ENCODE results near the gene PYM1. TPM values are rescaled to one million over a fixed set of nuclear protein-coding genes. Genes with fewer than 3 reads are reported as not detected.

PYM1 gene
- total and polyA plus RNA-seq, 4 donors: 17.8 to 36.7 (median 32.4) TPM

- no peak overlapping the region for H3K4me3 ChIP-seq (ENCODE audit: low read depth, low read length)
- no peak for DNase-seq (ENCODE audit: low read depth in 4 of 6, low spot score in 6 of 6)
- no peaks in the 10 kb centered on the region for H3K36me3 ChIP-seq (ENCODE audit: control insufficient read depth, insufficient read depth, low read length)
- H3K27me3 ChIP-seq (ENCODE audit: control insufficient read depth, insufficient read depth, low read length): no peaks in the 10 kb centered on the region
- peaks cover 2% of the 10 kb centered on the region for H3K9me3 ChIP-seq (ENCODE audit: control insufficient read depth, insufficient read depth, low read length)
- 96% methylated on average over 6 of the region's 8 CpGs for WGBS (ENCODE audit: insufficient coverage)
- no peak overlapping the region for H3K27ac ChIP-seq (ENCODE audit: low read depth, low read length)
- no peaks in the 10 kb centered on the region for H3K4me1 ChIP-seq (ENCODE audit: control insufficient read depth, insufficient read depth, low read length)
Observed at GRCh38 chr12:55861396-55861795, 66.3 kb downstream of the PYM1 start.

DNA sequence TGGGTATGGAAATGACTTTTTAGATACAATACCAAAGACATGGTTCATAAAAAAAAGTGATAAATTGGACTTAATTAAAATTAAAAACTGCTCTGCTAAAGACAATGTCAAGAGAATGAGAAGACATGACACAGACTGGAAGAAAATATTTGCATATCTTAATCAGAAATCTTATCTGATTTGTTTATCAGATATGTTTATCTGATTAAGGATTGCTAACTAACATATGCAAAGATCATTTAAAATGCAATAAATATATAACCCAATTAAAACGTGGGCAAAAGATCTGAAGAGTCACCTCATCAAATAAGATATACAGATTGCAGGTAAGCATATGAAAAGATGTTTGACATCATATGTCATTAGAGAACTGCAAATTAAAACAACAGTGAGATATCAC lies 75.0 kb downstream of the PYM1 start:
- no CpG with 5 or more reads among the region's 1 CpG for WGBS (ENCODE audit: insufficient coverage)

More for the DNA sequence above, 75.0 kb downstream of the PYM1 start:
- Histone ChIP-seq H3K27ac (ENCODE audit: low read depth, low read length) (no peak overlapping the region), H3K27me3 (ENCODE audit: control insufficient read depth, insufficient read depth, low read length) (no peaks in the 10 kb centered on the region), H3K9me3 (ENCODE audit: control insufficient read depth, insufficient read depth, low read length) (no peaks in the 10 kb centered on the region), H3K4me1 (ENCODE audit: control insufficient read depth, insufficient read depth, low read length) (no peaks in the 10 kb centered on the region), H3K36me3 (ENCODE audit: control insufficient read depth, insufficient read depth, low read length) (no peaks in the 10 kb centered on the region), H3K4me3 (ENCODE audit: low read depth, low read length) (no peak overlapping the region)
- DNase-seq (ENCODE audit: low read depth in 4 of 6, low spot score in 6 of 6): no peak

Other genes with a start within 250 kb of the PYM1 start
- gene ITGA7, start 220.0 kb downstream of the PYM1 start, total RNA-seq: 10 to 100 TPM; 34.4 to 44.2 TPM
- gene ITGA7, start 220.0 kb downstream of the PYM1 start, polyA plus RNA-seq (ENCODE audit: insufficient read length in 2 of 2): 100 to 1,000 TPM in 1 of 2 donors, 10 to 100 TPM in 1; 88.6 to 115 TPM
- 100 to 1,000 TPM in 1 of 2 donors, 10 to 100 TPM in 1; 45.7 to 187 TPM for gene BLOC1S1, start 211.8 kb downstream of the PYM1 start, total RNA-seq
- gene BLOC1S1, start 211.8 kb downstream of the PYM1 start, polyA plus RNA-seq (ENCODE audit: insufficient read length in 2 of 2): 100 to 1,000 TPM; 142 to 154 TPM
- gene RDH5, start 207.5 kb downstream of the PYM1 start, total RNA-seq: 10 to 100 TPM in 1 of 2 donors, 1 to 10 TPM in 1; 7.7 to 15.4 TPM
- gene RDH5, start 207.5 kb downstream of the PYM1 start, polyA plus RNA-seq (ENCODE audit: insufficient read length in 2 of 2): 10 to 100 TPM in 1 of 2 donors, 1 to 10 TPM in 1; 9.2 to 18.3 TPM
- gene CD63, start 198.9 kb downstream of the PYM1 start, total RNA-seq: 100 to 1,000 TPM; 419 to 943 TPM
- gene CD63, start 198.9 kb downstream of the PYM1 start, polyA plus RNA-seq (ENCODE audit: insufficient read length in 2 of 2): 100 to 1,000 TPM; 485 to 576 TPM
- gene GDF11, start 184.8 kb downstream of the PYM1 start, total RNA-seq: 10 to 100 TPM in 1 of 2 donors, 1 to 10 TPM in 1; 9.6 to 10.1 TPM
- gene GDF11, start 184.8 kb downstream of the PYM1 start, polyA plus RNA-seq (ENCODE audit: insufficient read length in 2 of 2): 10 to 100 TPM; 32.3 to 36.1 TPM
- gene SARNP, start 110.2 kb downstream of the PYM1 start, total RNA-seq: 10 to 100 TPM; 52.9 to 98.1 TPM
- 10 to 100 TPM; 86.5 to 95.9 TPM for gene SARNP, start 110.2 kb downstream of the PYM1 start, polyA plus RNA-seq (ENCODE audit: insufficient read length in 2 of 2)
- 10 to 100 TPM; 12.6 to 29.9 TPM for gene ORMDL2, start 109.9 kb downstream of the PYM1 start, total RNA-seq
- gene ORMDL2, start 109.9 kb downstream of the PYM1 start, polyA plus RNA-seq (ENCODE audit: insufficient read length in 2 of 2): 10 to 100 TPM; 23.4 to 25.7 TPM
- gene DNAJC14, start 98.3 kb downstream of the PYM1 start, total RNA-seq: 10 to 100 TPM; 27.7 to 40.1 TPM
- 10 to 100 TPM; 24.9 to 25.7 TPM for gene DNAJC14, start 98.3 kb downstream of the PYM1 start, polyA plus RNA-seq (ENCODE audit: insufficient read length in 2 of 2)
- gene MMP19, start 85.0 kb downstream of the PYM1 start, total RNA-seq: 1 to 10 TPM in 1 of 2 donors, under 1 TPM in 1; 0.20 to 1.5 TPM
- gene MMP19, start 85.0 kb downstream of the PYM1 start, polyA plus RNA-seq (ENCODE audit: insufficient read length in 2 of 2): under 1 TPM; 0.54 to 0.74 TPM
- gene DGKA, start 3.3 kb upstream of the PYM1 start, total RNA-seq: 10 to 100 TPM; 19.5 to 33.3 TPM
- 10 to 100 TPM; 33.1 to 35.0 TPM for gene DGKA, start 3.3 kb upstream of the PYM1 start, polyA plus RNA-seq (ENCODE audit: insufficient read length in 2 of 2)
- gene PMEL, start 38.1 kb upstream of the PYM1 start, total RNA-seq: 1 to 10 TPM in 1 of 2 donors, under 1 TPM in 1; 0.79 to 8.8 TPM
- 1 to 10 TPM in 1 of 2 donors, under 1 TPM in 1; 0.70 to 1.5 TPM for gene PMEL, start 38.1 kb upstream of the PYM1 start, polyA plus RNA-seq (ENCODE audit: insufficient read length in 2 of 2)
- 10 to 100 TPM; 14.5 to 54.4 TPM for gene CDK2, start 38.9 kb upstream of the PYM1 start, total RNA-seq
- 10 to 100 TPM; 25.5 to 32.0 TPM for gene CDK2, start 38.9 kb upstream of the PYM1 start, polyA plus RNA-seq (ENCODE audit: insufficient read length in 2 of 2)
- gene RAB5B, start 46.2 kb upstream of the PYM1 start, total RNA-seq: 10 to 100 TPM; 77.5 to 93.7 TPM
- gene RAB5B, start 46.2 kb upstream of the PYM1 start, polyA plus RNA-seq (ENCODE audit: insufficient read length in 2 of 2): 100 to 1,000 TPM; 153 to 160 TPM
- 10 to 100 TPM; 17.7 to 46.1 TPM for gene SUOX, start 69.4 kb upstream of the PYM1 start, total RNA-seq
- gene SUOX, start 69.4 kb upstream of the PYM1 start, polyA plus RNA-seq (ENCODE audit: insufficient read length in 2 of 2): 10 to 100 TPM; 36.7 to 45.6 TPM
- gene IKZF4, start 93.1 kb upstream of the PYM1 start, total RNA-seq: 1 to 10 TPM; 3.4 to 5.2 TPM
- 10 to 100 TPM; 16.8 to 25.2 TPM for gene IKZF4, start 93.1 kb upstream of the PYM1 start, polyA plus RNA-seq (ENCODE audit: insufficient read length in 2 of 2)
- 100 to 1,000 TPM in 1 of 2 donors, 10 to 100 TPM in 1; 97.6 to 270 TPM for gene RPS26, start 114.0 kb upstream of the PYM1 start, total RNA-seq
- 100 to 1,000 TPM; 118 to 209 TPM for gene RPS26, start 114.0 kb upstream of the PYM1 start, polyA plus RNA-seq (ENCODE audit: insufficient read length in 2 of 2)
- gene ERBB3, start 152.3 kb upstream of the PYM1 start, total RNA-seq: 10 to 100 TPM; 41.1 to 73.9 TPM
- gene ERBB3, start 152.3 kb upstream of the PYM1 start, polyA plus RNA-seq (ENCODE audit: insufficient read length in 2 of 2): 10 to 100 TPM; 70.1 to 95.1 TPM
- gene PA2G4, start 176.7 kb upstream of the PYM1 start, total RNA-seq: 100 to 1,000 TPM in 1 of 2 donors, 10 to 100 TPM in 1; 63.6 to 106 TPM
- 100 to 1,000 TPM; 123 to 126 TPM for gene PA2G4, start 176.7 kb upstream of the PYM1 start, polyA plus RNA-seq (ENCODE audit: insufficient read length in 2 of 2)
- gene RPL41, start 188.7 kb upstream of the PYM1 start, total RNA-seq: 1,000 to 10,000 TPM in 1 of 2 donors, 100 to 1,000 TPM in 1; 970 to 5,681 TPM
- 1,000 to 10,000 TPM; 2,766 to 3,172 TPM for gene RPL41, start 188.7 kb upstream of the PYM1 start, polyA plus RNA-seq (ENCODE audit: insufficient read length in 2 of 2)
- gene ZC3H10, start 190.4 kb upstream of the PYM1 start, total RNA-seq: 1 to 10 TPM; 5.2 to 7.1 TPM
- 1 to 10 TPM; 4.1 to 6.0 TPM for gene ZC3H10, start 190.4 kb upstream of the PYM1 start, polyA plus RNA-seq (ENCODE audit: insufficient read length in 2 of 2)
- 10 to 100 TPM; 72.6 to 76.6 TPM for gene ESYT1, start 200.4 kb upstream of the PYM1 start, total RNA-seq
- 10 to 100 TPM; 42.6 to 49.7 TPM for gene ESYT1, start 200.4 kb upstream of the PYM1 start, polyA plus RNA-seq (ENCODE audit: insufficient read length in 2 of 2)
- gene MYL6B, start 224.7 kb upstream of the PYM1 start, total RNA-seq: 100 to 1,000 TPM in 1 of 2 donors, 10 to 100 TPM in 1; 69.4 to 199 TPM
- gene MYL6B, start 224.7 kb upstream of the PYM1 start, polyA plus RNA-seq (ENCODE audit: insufficient read length in 2 of 2): 100 to 1,000 TPM; 276 to 287 TPM
- 1,000 to 10,000 TPM in 1 of 2 donors, 100 to 1,000 TPM in 1; 887 to 2,396 TPM for gene MYL6, start 230.5 kb upstream of the PYM1 start, total RNA-seq
- 1,000 to 10,000 TPM; 1,367 to 1,524 TPM for gene MYL6, start 230.5 kb upstream of the PYM1 start, polyA plus RNA-seq (ENCODE audit: insufficient read length in 2 of 2)